ENCODE data around the gene GSTM4.
"Not testable (repeated sequence)": the region's sequence is repeated elsewhere in the genome, so short reads cannot be mapped to it uniquely, and the experiment has no call there.

The GSTM4 gene

DNA sequence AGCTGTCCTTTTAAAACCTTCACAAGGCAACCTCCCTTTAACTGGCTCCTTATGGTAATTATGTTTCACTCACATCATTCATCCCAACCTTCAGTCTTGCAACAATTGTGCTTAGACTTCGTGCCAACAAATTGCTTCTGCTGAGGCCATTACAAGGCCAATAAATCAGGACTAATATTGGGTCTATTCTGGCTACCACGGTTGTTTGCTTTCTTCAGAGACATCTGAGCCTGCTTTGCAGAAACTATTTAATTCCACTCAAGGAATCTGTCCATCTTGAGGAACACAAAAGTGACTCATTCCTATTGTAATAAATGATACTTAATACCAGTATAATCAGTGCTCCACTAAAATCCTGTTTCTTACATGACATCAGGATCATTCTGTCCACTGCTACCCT is 2.6 kb upstream of the GSTM4 start:
- no peak overlapping the region for H3K27ac ChIP-seq
- TF ChIP-seq, protein P1, sequence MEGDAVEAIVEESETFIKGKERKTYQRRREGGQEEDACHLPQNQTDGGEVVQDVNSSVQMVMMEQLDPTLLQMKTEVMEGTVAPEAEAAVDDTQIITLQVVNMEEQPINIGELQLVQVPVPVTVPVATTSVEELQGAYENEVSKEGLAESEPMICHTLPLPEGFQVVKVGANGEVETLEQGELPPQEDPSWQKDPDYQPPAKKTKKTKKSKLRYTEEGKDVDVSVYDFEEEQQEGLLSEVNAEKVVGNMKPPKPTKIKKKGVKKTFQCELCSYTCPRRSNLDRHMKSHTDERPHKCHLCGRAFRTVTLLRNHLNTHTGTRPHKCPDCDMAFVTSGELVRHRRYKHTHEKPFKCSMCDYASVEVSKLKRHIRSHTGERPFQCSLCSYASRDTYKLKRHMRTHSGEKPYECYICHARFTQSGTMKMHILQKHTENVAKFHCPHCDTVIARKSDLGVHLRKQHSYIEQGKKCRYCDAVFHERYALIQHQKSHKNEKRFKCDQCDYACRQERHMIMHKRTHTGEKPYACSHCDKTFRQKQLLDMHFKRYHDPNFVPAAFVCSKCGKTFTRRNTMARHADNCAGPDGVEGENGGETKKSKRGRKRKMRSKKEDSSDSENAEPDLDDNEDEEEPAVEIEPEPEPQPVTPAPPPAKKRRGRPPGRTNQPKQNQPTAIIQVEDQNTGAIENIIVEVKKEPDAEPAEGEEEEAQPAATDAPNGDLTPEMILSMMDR (IDR thresholded peaks at IDR 0.05) = no peak
- TF ChIP-seq ZFX (IDR thresholded peaks at IDR 0.05; ENCODE audit: borderline replicate concordance) = no peak

DNA sequence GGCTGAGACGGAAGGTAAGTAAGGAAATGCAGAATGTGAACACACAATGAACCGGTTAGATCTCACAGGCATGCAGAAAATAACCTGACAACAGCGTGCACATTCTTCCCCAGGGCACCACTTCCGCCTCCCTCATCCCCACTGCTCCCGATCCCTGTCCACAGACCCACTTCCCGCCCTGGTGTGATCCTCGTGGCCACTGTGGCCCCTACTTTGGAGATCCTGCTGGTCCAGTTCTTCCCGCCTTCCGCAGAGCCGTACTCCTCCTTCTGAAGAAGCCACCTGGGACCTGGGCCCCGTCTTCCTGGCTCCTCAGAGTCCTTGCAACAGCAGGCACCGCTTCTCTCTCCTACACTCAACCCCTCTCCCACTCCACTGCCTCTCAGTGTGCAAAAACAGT is 1.4 kb upstream of the GSTM4 start:
- TF ChIP-seq, protein P1 (IDR thresholded peaks at IDR 0.05) = no peak
- no peak for TF ChIP-seq ZFX (IDR thresholded peaks at IDR 0.05; ENCODE audit: borderline replicate concordance)
- H3K27ac ChIP-seq = no peak overlapping the region

DNA sequence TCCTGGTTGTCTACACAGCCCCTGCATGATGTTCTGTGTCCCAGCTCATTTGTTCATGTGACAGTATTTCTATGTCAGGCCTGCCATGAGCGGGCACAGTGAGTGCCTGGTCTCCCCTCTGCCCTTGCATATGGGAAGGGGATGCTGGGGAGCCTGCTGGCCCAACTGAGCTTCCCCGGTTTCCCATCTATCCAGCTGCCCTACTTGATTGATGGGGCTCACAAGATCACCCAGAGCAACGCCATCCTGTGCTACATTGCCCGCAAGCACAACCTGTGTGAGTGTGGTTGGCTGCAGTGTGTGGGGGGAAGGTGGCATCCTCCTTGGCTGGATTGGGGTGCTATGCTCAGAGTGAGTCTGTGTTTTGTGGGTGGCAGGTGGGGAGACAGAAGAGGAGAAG is 1.5 kb downstream of the GSTM4 start:
- H3K27ac ChIP-seq = no peak overlapping the region
- TF ChIP-seq ZFX (IDR thresholded peaks at IDR 0.05; ENCODE audit: borderline replicate concordance) = no peak
- TF ChIP-seq, protein P1 (IDR thresholded peaks at IDR 0.05) = no peak

DNA sequence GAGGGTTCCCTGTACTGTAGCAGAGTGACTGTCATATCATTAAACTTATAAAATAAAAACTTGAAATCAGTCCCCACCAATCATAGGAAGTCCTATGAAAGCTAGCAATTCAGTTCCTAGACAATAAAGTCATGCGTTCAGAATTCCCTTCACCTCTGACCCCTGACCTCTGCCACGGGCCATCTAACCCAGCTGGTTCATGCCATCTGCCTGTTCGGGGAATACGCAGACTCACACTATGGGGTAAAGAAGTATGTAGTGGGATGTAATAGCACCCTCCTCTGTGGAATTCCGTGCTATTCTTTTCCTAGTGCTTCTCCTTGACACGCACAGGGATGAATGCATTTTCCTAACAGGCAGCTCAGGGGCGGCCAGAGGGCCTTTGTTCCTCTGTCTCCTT is 2.1 kb downstream of the GSTM4 start:
- no peak overlapping the region for H3K27ac ChIP-seq
- TF ChIP-seq, protein P1 (IDR thresholded peaks at IDR 0.05) = no peak
- no peak for TF ChIP-seq ZFX (IDR thresholded peaks at IDR 0.05; ENCODE audit: borderline replicate concordance)

DNA sequence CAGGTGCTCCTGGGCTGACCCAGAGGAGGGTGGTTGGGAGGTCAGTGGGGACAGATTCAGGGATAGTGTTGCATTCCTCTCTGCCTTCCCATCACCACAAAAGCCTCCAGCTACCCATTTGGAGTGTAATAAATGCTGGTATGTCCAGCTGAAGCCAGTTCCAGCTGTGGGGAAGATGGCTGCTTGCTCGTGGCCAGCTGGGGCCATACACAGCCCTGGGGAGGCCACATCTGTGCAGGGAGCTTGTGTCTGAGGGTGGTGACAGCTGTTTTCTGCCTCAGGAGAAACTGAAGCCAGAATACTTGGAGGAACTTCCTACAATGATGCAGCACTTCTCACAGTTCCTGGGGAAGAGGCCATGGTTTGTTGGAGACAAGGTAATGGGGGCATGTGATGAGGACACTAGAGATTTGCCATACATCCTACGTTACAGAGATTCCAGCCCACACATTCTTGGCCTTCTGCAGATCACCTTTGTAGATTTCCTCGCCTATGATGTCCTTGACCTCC is 2.7 kb downstream of the GSTM4 start:
- no peak overlapping the region for H3K27ac ChIP-seq
- TF ChIP-seq, protein P1 (IDR thresholded peaks at IDR 0.05) = no peak

DNA sequence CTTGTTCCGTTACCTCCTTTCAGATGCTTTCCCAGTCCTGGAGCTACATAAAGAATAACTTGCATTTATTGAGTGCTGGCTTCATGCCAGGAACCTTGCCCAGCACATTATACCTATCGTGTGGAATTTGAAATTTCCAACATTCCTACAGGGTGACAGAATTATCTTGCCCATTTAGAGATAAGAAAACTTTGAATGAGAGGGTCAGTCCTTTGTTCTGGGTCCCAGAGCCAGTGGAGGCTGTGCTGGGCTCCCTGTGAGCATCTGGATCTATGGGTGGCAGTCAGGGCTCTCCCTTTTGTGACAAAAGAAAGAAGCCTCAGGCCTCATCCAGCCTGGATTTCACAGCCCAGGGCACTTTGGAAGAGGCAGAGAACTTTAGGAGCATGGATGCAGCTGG is 3.2 kb downstream of the GSTM4 start:
- no peak overlapping the region for H3K27ac ChIP-seq
- TF ChIP-seq, protein P1 (IDR thresholded peaks at IDR 0.05) = no peak
- no peak for TF ChIP-seq ZFX (IDR thresholded peaks at IDR 0.05; ENCODE audit: borderline replicate concordance)

DNA sequence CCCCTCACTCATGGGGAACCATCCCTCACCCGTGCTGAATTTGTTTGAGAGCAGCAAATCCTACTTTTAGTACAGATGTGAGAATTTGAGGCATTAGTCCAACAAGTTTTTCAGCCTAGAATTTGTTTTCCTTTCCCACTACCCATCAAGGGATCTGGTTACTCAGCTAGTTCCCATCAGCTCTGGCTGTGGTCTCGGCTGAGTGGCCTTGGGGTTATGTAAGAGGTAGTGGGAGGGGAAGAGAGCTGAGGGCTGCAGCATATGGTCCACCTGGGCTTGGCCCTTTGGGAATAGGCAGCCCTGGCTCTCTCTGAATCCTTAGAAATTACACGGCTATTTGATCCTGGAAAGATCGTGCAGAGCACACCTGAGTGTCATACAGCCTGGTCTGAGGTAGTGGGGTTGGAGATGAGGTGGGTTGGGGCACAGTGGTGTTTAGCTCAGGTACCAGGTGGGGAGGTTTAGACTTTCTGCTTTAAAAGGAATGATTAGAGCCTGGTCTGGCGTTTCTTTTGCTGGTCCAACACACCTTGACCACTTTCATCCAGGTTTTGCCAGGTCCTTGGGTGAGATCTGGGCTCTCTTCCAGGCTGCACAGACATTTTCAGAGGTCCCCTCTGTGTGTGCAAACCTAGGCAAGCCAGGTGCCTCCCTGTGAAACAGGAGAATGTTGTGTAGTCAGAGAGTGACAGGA is 4.2 kb downstream of the GSTM4 start:
- no peak overlapping the region for H3K27ac ChIP-seq
- TF ChIP-seq ZFX (IDR thresholded peaks at IDR 0.05; ENCODE audit: borderline replicate concordance) = no peak
- TF ChIP-seq, protein P1 (IDR thresholded peaks at IDR 0.05) = no peak

DNA sequence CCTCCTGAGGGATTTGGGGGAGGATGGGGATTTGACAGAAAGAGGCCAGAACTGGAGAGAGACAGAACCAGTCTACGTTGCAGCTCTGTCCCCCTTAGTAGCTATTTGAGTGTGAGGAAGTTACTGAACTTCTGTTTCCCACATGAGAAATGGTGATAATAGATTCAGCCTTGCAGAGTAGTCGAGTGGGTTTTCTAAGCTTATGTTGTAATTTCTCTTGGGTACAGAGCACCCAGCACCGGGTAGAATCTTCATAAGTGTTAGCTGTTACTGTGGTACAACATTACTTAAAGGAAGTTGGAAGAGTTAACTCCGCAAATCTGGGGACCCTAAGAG is 4.8 kb downstream of the GSTM4 start:
- H3K27ac ChIP-seq = not testable (repeated sequence)

Measured in 22Rv1 (cell line).